ENCODE data around the gene CSNK1G1. TPM values are rescaled to one million over a fixed set of nuclear protein-coding genes. Genes with fewer than 3 reads are reported as not detected.
"Not testable (repeated sequence)": the region's sequence is repeated elsewhere in the genome, so short reads cannot be mapped to it uniquely, and the experiment has no call there.

Gene CSNK1G1
- polyA plus RNA-seq (2012; ENCODE audit: insufficient read depth, insufficient read length) = 9.4 TPM

DNA sequence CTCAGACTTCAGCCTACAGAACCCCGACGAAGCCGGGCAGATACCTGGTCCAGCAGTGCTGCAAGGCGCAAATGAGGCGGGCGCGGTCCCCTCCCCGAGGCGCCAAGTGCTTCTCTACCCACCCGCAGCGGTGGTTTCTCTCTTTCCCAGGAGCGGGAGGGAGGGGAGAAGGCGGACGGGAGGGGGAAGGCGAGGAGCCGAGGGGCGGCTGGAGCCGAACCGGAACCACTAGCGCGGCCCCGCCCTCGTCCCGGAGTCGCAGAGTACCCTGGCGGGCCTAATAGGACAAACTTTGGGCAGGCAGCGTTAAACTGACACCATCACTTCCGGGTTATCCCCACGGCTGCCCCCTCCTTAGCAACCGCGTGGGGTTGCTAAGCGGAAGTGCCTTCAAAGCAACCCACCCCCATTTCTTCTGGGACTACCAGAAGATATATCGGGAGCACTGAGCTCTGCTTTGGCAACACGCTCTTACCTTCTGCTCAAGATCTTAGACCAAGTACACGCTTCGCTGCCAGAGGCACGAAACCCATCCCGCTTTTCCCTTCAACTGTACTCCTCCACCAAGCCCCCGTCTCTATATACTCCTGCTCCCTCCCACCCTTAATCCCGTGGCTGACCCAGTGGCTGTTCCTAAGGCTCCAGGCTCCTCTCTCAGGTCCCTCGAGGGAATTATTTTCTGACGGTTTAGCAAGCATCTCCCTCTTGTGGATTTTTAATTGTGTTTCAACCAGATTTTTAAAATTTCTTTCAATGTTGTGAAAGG, at the start of gene CSNK1G1:
Gene CSNK1G1 (minus strand): TSS at position 230 of the 766 bp plus-strand sequence. CDS start 55,674 bp downstream, outside the sequence.
- peak within 1 kb of the TSS; percentile 95 for H3K4me3 ChIP-seq (ENCODE audit: low read length)
- DNase-seq (ENCODE audit: low read depth, low spot score) = peak; percentile 98

- DNase-seq (ENCODE audit: low read depth, low spot score) = no peak
- H3K4me3 ChIP-seq (ENCODE audit: low read length) = no peak overlapping the region
Observed at GRCh38 chr15:64400583-64400982, 44.6 kb upstream of the CSNK1G1 start.

DNA sequence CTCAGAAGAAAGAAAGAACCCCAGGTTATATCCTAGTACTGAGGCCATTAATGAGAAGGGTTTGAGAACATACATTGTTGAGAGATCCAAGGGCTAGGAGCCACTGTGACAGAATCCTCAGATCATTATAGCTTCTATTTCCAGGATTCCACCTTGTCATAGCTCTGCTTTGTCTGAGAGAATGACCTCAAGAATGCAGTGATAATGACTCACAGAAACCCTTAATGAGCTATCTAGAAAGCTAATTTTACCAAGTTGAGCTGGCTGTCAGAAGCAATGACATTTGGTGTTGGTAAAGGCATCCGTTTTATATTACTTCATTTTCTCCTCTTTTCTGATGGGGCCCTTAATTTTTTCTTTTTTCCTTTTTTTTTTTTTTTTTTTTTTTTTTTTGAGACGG, 42.6 kb upstream of the CSNK1G1 start:
- H3K4me3 ChIP-seq (ENCODE audit: low read length) = no peak overlapping the region
- no peak for DNase-seq (ENCODE audit: low read depth, low spot score)

DNA sequence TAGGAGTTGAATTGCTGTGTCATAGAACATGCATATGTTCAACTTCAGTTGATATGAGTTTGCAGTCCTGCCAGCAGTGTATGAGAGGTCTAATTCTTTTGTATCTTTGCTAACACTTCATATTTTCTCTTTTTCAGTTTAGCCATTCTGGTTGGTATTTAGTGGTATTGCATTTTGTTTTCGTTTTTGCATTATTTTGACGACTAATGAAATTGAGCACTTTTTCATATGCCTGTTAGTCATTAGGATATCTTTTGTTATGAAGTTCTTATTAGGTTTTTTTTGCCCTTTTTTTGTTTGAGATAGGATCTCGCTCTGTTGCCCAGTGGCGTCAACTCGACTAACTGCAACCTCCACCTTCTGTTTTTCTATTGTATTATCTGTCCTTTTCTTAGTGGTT, 40.8 kb upstream of the CSNK1G1 start:
- no peak overlapping the region for H3K4me3 ChIP-seq (ENCODE audit: low read length)
- no peak for DNase-seq (ENCODE audit: low read depth, low spot score)

DNA sequence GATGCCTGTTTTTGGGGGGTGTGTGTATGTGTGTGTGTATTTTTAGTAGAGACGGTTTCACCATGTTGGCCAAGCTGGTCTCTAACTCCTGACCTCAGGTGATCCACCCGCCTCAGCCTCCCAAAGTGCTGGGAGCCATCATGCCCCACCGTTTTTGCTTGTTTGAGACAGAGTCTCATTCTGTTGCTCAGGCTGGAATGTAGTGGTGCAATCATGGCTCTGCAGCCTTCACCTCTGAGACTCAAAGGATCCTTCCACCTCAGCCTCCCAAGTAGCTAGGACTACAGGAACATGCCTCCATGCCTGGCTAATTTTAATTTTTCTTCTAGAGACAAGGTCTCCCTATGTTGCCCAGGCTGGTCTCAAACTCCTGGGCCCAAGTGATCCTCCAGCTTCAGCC, 36.5 kb upstream of the CSNK1G1 start:
- not testable (repeated sequence) for H3K4me3 ChIP-seq (ENCODE audit: low read length); DNase-seq (ENCODE audit: low read depth, low spot score)

DNA sequence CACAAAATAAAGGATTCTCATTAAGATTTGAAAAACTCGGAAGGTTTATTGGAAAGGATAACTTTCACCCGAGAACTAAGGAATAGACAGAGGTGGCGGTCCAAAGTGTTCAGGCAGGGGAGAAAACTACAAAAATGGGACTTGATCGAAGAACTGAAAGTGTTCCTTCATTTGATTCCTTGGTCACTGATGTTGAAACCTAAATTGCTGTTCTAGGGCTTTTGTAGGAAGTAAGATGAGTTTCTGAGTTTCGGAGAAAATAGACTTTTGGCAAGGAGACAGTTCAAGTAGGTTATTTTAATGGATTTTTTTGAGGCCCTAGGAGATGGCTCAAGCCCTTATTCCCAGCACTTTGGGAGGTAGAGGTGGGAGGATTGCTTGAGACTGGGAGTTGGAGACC, 33.1 kb upstream of the CSNK1G1 start:
- no peak for DNase-seq (ENCODE audit: low read depth, low spot score)
- H3K4me3 ChIP-seq (ENCODE audit: low read length) = no peak overlapping the region

DNA sequence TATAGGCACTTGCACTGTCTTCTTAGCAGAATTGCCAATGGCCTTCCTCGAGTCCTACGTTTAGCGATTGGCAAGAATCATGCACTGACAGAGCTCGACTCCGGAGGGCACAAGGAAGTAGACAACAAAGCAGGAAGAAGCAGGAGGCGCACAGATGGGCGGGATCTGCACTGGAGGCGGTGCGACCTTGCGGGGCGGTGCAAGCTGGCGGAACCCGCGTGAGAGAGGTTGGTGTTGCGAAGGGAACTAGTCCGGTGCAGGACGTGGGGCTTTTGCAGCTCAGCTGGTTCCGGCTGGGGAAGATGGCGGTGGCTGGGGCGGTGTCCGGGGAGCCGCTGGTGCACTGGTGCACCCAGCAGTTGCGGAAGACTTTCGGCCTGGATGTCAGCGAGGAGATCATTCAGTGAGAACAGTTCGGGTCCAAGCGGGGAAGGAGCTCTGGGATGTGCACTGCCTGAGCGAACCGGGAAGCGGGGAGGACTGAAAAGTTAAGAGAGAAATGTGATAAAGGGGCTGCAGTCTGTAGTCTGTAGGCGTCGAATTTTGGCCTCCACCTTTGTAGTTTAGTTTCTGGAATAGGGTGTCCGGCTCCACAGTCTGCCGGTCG, 31.7 kb upstream of the CSNK1G1 start, which contains the start of gene TRIP4:
Gene TRIP4 (plus strand): TSS at position 275 of the 607 bp plus-strand sequence. CDS start 28 bp downstream, at position 303.
- peak within 1 kb of the TSS; percentile 75 for H3K4me3 ChIP-seq (ENCODE audit: low read length)
- peak; percentile 96 for DNase-seq (ENCODE audit: low read depth, low spot score)

GRCh38 chr15:64386291-64386690, 30.3 kb upstream of the CSNK1G1 start:
- DNase-seq (ENCODE audit: low read depth, low spot score) = no peak
- H3K4me3 ChIP-seq (ENCODE audit: low read length) = no peak overlapping the region

DNA sequence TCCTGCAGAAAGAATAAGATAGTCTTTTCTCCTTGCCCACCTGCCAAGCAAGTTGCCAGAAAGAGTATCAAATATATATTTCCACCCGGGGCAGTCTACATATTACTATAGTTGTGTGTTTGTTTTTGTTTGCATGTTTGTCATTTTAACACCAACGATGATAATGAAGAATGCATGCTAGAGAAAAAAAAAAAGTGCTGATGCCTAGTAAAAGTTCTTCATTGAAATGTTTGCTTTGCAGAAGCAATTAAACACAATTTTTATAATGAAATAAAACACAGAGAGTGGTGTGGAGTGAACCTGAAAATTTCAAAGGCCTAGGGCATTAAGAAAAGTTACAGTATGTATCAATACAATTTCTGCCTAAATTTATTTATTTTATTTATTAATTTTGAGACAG, 27.8 kb upstream of the CSNK1G1 start:
- H3K4me3 ChIP-seq (ENCODE audit: low read length) = no peak overlapping the region
- DNase-seq (ENCODE audit: low read depth, low spot score) = no peak

DNA sequence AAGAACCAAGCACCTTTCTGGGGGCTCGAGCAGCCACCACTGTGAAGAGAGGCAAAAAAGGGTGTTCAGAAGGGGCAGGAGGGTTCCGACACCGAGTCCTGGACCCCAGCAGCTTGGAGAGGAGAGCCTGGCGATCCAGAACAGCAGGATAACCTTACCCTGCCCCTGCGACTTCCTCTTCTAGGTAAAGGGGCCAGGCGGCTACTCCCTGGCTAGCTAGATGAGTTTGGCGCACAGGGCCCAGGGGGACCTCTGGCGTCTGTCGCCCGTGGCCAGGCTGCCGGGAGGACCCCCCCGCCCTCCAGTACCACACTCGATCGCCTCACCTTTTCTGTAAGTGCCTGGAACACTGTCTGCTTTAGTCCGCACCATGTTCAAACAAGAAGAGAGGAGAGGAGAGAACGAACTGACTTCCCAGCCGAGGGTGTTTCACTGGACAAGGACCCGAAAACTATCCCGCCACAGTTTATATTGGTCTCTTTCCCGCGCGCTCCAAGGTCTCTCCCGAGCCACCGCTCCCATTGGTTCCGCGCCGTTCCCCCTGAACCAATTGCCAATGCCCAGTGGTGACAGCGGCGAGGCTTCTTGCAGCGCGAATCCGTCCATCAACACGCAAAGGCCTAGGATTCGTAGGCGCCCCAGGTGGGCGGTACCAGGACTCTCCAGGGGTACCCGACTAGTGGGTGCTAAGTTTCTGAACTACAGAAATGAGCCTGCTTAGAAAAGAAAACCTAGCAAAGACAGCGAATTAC, 25.2 kb upstream of the CSNK1G1 start, which contains the start of gene PCLAF:
Gene PCLAF (minus strand): TSS at position 442 of the 752 bp plus-strand sequence. CDS start 70 bp downstream, at position 372.
- DNase-seq (ENCODE audit: low read depth, low spot score) = peak; percentile 98
- peak within 1 kb of the TSS; percentile 95 for H3K4me3 ChIP-seq (ENCODE audit: low read length)

GRCh38 chr15:64380130-64380870, 24.3 kb upstream of the CSNK1G1 start:
- not testable (repeated sequence) for DNase-seq (ENCODE audit: low read depth, low spot score)
- H3K4me3 ChIP-seq (ENCODE audit: low read length) = peak overlapping the region; percentile 95

GRCh38 chr15:64379216-64379960, 23.4 kb upstream of the CSNK1G1 start:
- peak overlapping the region; percentile 95 for H3K4me3 ChIP-seq (ENCODE audit: low read length)
- DNase-seq (ENCODE audit: low read depth, low spot score) = no peak

GRCh38 chr15:64373360-64373759, 17.4 kb upstream of the CSNK1G1 start:
- no peak for DNase-seq (ENCODE audit: low read depth, low spot score)
- H3K4me3 ChIP-seq (ENCODE audit: low read length) = no peak overlapping the region

- not testable (repeated sequence) for H3K4me3 ChIP-seq (ENCODE audit: low read length); DNase-seq (ENCODE audit: low read depth, low spot score)
Observed at GRCh38 chr15:64371383-64371782, 15.4 kb upstream of the CSNK1G1 start.

DNA sequence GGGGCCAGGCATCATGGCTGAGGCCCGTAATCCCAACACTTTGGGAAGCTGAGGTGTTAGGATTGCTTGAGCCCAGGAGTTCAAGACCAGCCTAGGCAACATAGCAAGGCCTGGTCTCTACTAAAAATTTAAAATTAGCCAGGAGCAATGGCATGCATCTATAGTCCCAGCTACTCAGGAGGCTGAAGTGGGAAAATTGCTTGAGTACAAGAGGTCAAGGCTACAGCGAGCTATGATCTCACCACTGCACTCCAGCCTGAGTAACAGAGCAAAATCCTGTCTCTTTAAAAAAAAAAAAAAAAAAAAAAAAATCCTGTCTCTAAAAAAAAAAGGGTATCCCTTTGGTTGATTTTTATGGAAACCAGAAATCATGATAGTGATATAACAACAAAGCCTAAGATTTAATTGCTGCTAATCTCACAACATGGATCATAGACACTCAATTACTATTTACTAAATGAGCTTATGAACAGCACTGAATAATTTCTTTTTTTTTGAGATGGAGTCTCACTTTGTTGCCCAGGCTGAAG, 13.2 kb upstream of the CSNK1G1 start:
- no peak for DNase-seq (ENCODE audit: low read depth, low spot score)
- H3K4me3 ChIP-seq (ENCODE audit: low read length) = no peak overlapping the region

GRCh38 chr15:64361259-64361658, 5.3 kb upstream of the CSNK1G1 start:
- no peak overlapping the region for H3K4me3 ChIP-seq (ENCODE audit: low read length)
- DNase-seq (ENCODE audit: low read depth, low spot score) = no peak

- no peak for DNase-seq (ENCODE audit: low read depth, low spot score)
- H3K4me3 ChIP-seq (ENCODE audit: low read length) = peak overlapping the region; percentile 95
Observed at GRCh38 chr15:64356710-64357040, 702 bp upstream of the CSNK1G1 start.

GRCh38 chr15:64355348-64355943, 527 bp downstream of the CSNK1G1 start:
- H3K4me3 ChIP-seq (ENCODE audit: low read length) = peak overlapping the region; percentile 95
- peak; percentile 16 for DNase-seq (ENCODE audit: low read depth, low spot score)
